Muscle layer of colon (tissue), 2 donors: ENCODE measurements around the gene USP9X.
"Not testable (repeated sequence)": the region's sequence is repeated elsewhere in the genome, so short reads cannot be mapped to it uniquely, and the experiment has no call there.

Source experiments
- H3K27ac ChIP-seq: one replicate; pipeline ENCODE4 v1.7.0; 2013; ENCODE audit warnings: low read depth, mild to moderate bottlenecking, low read length, moderate library complexity
- H3K27me3 ChIP-seq, 2 donors: one replicate each; pipeline ENCODE4 v1.7.0; 2013; ENCODE audit warnings: low read length in 2 of 2, mild to moderate bottlenecking in 2 of 2; ENCODE audit not compliant: insufficient read depth in 2 of 2, control insufficient read depth in 1 of 2
- H3K36me3 ChIP-seq: one replicate; pipeline ENCODE4 v1.7.0; 2013; ENCODE audit warnings: mild to moderate bottlenecking, low read length; ENCODE audit not compliant: insufficient read depth
- H3K4me1 ChIP-seq: one replicate; pipeline ENCODE4 v1.7.0; 2013; ENCODE audit warnings: mild to moderate bottlenecking, low read length; ENCODE audit not compliant: insufficient read depth
- H3K4me3 ChIP-seq, 2 donors: one replicate each; pipeline ENCODE4 v1.7.0; 2013; ENCODE audit warnings: low read length in 2 of 2, low read depth in 1 of 2, mild to moderate bottlenecking in 1 of 2, moderate library complexity in 1 of 2
- H3K9ac ChIP-seq: one replicate; pipeline ENCODE4 v1.7.0; 2013; ENCODE audit warnings: low read length
- H3K9me3 ChIP-seq: one replicate; pipeline ENCODE4 v1.7.0; 2013; ENCODE audit warnings: mild to moderate bottlenecking, low read length
- donor health status: abdominal sarcoma.
- donor health status: Adenocarcinoma of cecum.

USP9X gene

GRCh38 chrX:41258871-41259270 lies 173.6 kb downstream of the USP9X start:
- Histone ChIP-seq H3K27me3 (no peaks in the 10 kb centered on the region), H3K4me3 (no peak overlapping the region), H3K4me1 (no peaks in the 10 kb centered on the region), H3K27ac (no peak overlapping the region), H3K36me3 (no peaks in the 10 kb centered on the region), H3K9me3 (no peaks in the 10 kb centered on the region), H3K9ac (no peak overlapping the region)

GRCh38 chrX:41259516-41259915 lies 174.3 kb downstream of the USP9X start:
- Histone ChIP-seq H3K4me3 (no peak overlapping the region), H3K36me3 (no peaks in the 10 kb centered on the region), H3K9me3 (no peaks in the 10 kb centered on the region), H3K27me3 (no peaks in the 10 kb centered on the region), H3K4me1 (no peaks in the 10 kb centered on the region), H3K27ac (no peak overlapping the region), H3K9ac (no peak overlapping the region)

GRCh38 chrX:41265615-41266014 lies 180.4 kb downstream of the USP9X start:
- H3K27me3 ChIP-seq = no peaks in the 10 kb centered on the region
- H3K36me3 ChIP-seq = no peaks in the 10 kb centered on the region
- no peaks in the 10 kb centered on the region for H3K4me1 ChIP-seq
- H3K9me3 ChIP-seq = no peaks in the 10 kb centered on the region
- no peak overlapping the region for H3K27ac ChIP-seq
- no peak overlapping the region for H3K4me3 ChIP-seq
- no peak overlapping the region for H3K9ac ChIP-seq

GRCh38 chrX:41273638-41274037 lies 188.4 kb downstream of the USP9X start:
- Histone ChIP-seq H3K27me3 (peaks cover 0 to 9% of the 10 kb centered on the region in 2 donors), H3K4me3 (no peak overlapping the region), H3K36me3 (no peaks in the 10 kb centered on the region), H3K27ac (no peak overlapping the region), H3K4me1 (peaks cover 14% of the 10 kb centered on the region), H3K9ac (no peak overlapping the region), H3K9me3 (no peaks in the 10 kb centered on the region)

- H3K27ac ChIP-seq = peak overlapping the region; percentile 76
- H3K4me3 ChIP-seq = peak overlapping the region; percentile 22 to 72
- H3K9me3 ChIP-seq = no peaks in the 10 kb centered on the region
- H3K4me1 ChIP-seq = peaks cover 14% of the 10 kb centered on the region
- H3K36me3 ChIP-seq = no peaks in the 10 kb centered on the region
- H3K27me3 ChIP-seq = peaks cover 0 to 9% of the 10 kb centered on the region in 2 donors
- H3K9ac ChIP-seq = no peak overlapping the region
Observed at GRCh38 chrX:41275661-41276609, 190.7 kb downstream of the USP9X start.

GRCh38 chrX:41276661-41277506 lies 191.6 kb downstream of the USP9X start:
- H3K9me3 ChIP-seq = no peaks in the 10 kb centered on the region
- peak overlapping the region; percentile 76 for H3K27ac ChIP-seq
- peak overlapping the region; percentile 22 to 72 for H3K4me3 ChIP-seq
- no peaks in the 10 kb centered on the region for H3K36me3 ChIP-seq
- no peak overlapping the region for H3K9ac ChIP-seq
- peaks cover 0 to 9% of the 10 kb centered on the region in 2 donors for H3K27me3 ChIP-seq
- H3K4me1 ChIP-seq = peaks cover 14% of the 10 kb centered on the region

- H3K4me1 ChIP-seq, H3K36me3 ChIP-seq, H3K27me3 ChIP-seq, H3K9ac ChIP-seq, H3K4me3 ChIP-seq, H3K27ac ChIP-seq, H3K9me3 ChIP-seq: not testable (repeated sequence)
Observed at GRCh38 chrX:41282307-41282706, 197.1 kb downstream of the USP9X start.

GRCh38 chrX:41285928-41286327 lies 200.7 kb downstream of the USP9X start:
- not testable (repeated sequence) for H3K9ac ChIP-seq, H3K9me3 ChIP-seq, H3K36me3 ChIP-seq, H3K27me3 ChIP-seq, H3K4me3 ChIP-seq, H3K4me1 ChIP-seq, H3K27ac ChIP-seq
